Upper lobe of right lung (tissue), 1 donor: ENCODE data around the gene CCDC6. TPM values are rescaled to one million over a fixed set of nuclear protein-coding genes. Genes with fewer than 3 reads are reported as not detected.
"Not testable (repeated sequence)": the region's sequence is repeated elsewhere in the genome, so short reads cannot be mapped to it uniquely, and the experiment has no call there.

Experiments used
- ATAC-seq: fragments of 200-7000 bp; cut with Tn5 transposase; one replicate; pipeline ENCODE4 v1.9.1; 2020; ENCODE audit warnings: mild to moderate bottlenecking, moderate library complexity
- DNase-seq: peaks from one replicate; pipeline ENCODE4 v3.0.0-alpha.2; 2020
- H3K27ac ChIP-seq: fragments of 200-600 bp; one replicate; pipeline ENCODE4 v1.8.0; 2022
- H3K27me3 ChIP-seq: fragments of 200-600 bp; one replicate; pipeline ENCODE4 v1.8.0; 2022; ENCODE audit warnings: mild to moderate bottlenecking
- H3K36me3 ChIP-seq: fragments of 200-600 bp; one replicate; pipeline ENCODE4 v1.8.0; 2022
- H3K4me1 ChIP-seq: fragments of 200-600 bp; one replicate; pipeline ENCODE4 v1.8.0; 2022
- H3K4me3 ChIP-seq: fragments of 200-600 bp; one replicate; pipeline ENCODE4 v1.8.0; 2022; ENCODE audit warnings: mild to moderate bottlenecking
- H3K9me3 ChIP-seq: fragments of 200-600 bp; one replicate; pipeline ENCODE4 v1.8.0; 2022
- CTCF ChIP-seq: fragments of 200-600 bp; IDR thresholded peaks from one replicate; pipeline ENCODE4 v1.8.0; 2022; ENCODE audit warnings: antibody characterized with exemption
- intact Hi-C: fragments of 100-400 bp; cut with DNase I; formaldehyde crosslinking; loops from one replicate; pipeline ENCODE4 v1.11.0; 2022
- total RNA-seq: library from RNA; stranded (reverse); fragmentation: NEBNext Ultra II Directional; extraction: Animal tissue kit (Norgen Biotek cat#: 25700); gene quantifications from one replicate; pipeline ENCODE4 v1.2.1, GENCODE V29; 2021
- donor health status: DM: no; HTN: yes; CAD: no; lungs with severe emphysema.

CCDC6 gene
- total RNA-seq, 1 donor from 2014 or later: 55.7 TPM

GRCh38 chr10:59792812-59793211 lies 113.5 kb downstream of the CCDC6 start:
- DNase-seq: no peak
- intact Hi-C loops: no loop called here
- no peaks in the 10 kb centered on the region for H3K9me3 ChIP-seq
- H3K27me3 ChIP-seq: no peaks in the 10 kb centered on the region
- H3K36me3 ChIP-seq: peaks cover 49% of the 10 kb centered on the region
- peak; percentile 13 for ATAC-seq
- no peaks in the 10 kb centered on the region for H3K4me1 ChIP-seq
- H3K4me3 ChIP-seq: no peak overlapping the region
- H3K27ac ChIP-seq: no peak overlapping the region
- TF ChIP-seq CTCF: no peak

DNA sequence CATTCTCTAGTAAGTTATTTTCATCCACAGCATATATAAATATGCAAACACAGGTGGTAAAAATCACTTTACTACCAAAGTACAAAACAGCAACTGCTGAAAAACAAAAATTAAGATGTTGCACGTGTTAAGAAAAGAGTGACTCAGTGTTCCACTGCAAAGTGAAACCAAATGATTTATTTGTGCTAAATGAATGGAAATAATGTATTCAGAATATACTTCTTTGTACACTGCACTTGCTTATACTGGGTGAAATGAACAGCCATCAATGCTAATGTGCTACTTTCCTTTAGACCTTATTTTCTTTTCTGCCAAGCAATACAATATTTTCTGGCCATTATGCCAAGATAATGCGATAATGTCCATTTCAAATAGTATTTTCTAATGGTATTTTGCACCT lies 114.8 kb downstream of the CCDC6 start:
- TF ChIP-seq CTCF: no peak
- H3K36me3 ChIP-seq: peaks cover 46% of the 10 kb centered on the region
- H3K4me3 ChIP-seq: no peak overlapping the region
- intact Hi-C loops: no loop called here
- H3K27ac ChIP-seq: no peak overlapping the region
- no peaks in the 10 kb centered on the region for H3K4me1 ChIP-seq
- no peaks in the 10 kb centered on the region for H3K27me3 ChIP-seq
- ATAC-seq: no peak
- no peak for DNase-seq
- H3K9me3 ChIP-seq: no peaks in the 10 kb centered on the region

GRCh38 chr10:59790080-59790479 lies 116.3 kb downstream of the CCDC6 start:
- H3K27ac ChIP-seq, ATAC-seq, H3K4me3 ChIP-seq, H3K27me3 ChIP-seq, H3K4me1 ChIP-seq, intact Hi-C loops, DNase-seq, H3K9me3 ChIP-seq: not testable (repeated sequence)
- peaks cover 45% of the 10 kb centered on the region for H3K36me3 ChIP-seq

- H3K27ac ChIP-seq, intact Hi-C loops, DNase-seq, H3K4me3 ChIP-seq, H3K9me3 ChIP-seq, H3K27me3 ChIP-seq, H3K4me1 ChIP-seq: not testable (repeated sequence)
- ATAC-seq: peak; percentile 48
- peaks cover 33% of the 10 kb centered on the region for H3K36me3 ChIP-seq
Measured at GRCh38 chr10:59788914-59789313, 117.4 kb downstream of the CCDC6 start.

DNA sequence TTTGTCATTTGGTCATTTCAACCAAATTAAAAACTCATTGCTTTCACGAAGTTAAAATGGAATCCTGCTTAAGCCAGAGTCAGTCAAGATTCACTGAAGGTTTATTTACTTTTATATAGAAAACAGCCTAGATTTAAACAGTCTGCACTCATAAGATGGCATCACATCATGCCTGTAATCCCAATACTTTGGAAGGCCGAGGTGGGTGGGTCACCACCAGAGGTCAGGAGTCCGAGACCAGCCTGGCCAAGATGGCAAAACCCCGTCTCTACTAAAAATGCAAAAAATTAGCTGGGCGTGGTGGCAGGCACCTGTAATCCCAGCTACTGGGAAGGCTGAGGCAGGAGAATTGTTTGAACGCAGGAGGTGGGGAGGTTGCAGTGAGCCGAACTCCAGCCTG lies 119.3 kb downstream of the CCDC6 start:
- H3K27ac ChIP-seq, ATAC-seq, DNase-seq, H3K27me3 ChIP-seq, H3K4me1 ChIP-seq, intact Hi-C loops, H3K9me3 ChIP-seq, H3K4me3 ChIP-seq: not testable (repeated sequence)
- peaks cover 14% of the 10 kb centered on the region for H3K36me3 ChIP-seq

DNA sequence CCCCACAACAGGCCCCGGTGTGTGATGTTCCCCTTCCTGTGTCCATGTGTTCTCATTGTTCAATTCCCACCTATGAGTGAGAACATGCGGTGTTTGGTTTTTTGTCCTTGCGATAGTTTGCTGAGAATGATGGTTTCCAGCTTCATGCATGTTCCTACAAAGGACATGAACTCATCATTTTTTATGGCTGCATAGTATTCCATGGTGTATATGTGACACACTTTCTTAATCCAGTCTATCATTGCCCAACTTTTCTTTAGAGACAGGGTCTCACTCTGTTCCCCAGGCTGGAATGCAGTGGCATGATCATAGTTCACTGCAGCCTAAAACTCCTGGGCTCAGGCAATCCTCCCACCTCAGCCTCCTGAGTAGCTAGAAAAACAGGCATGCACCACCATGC lies 120.9 kb downstream of the CCDC6 start:
- H3K9me3 ChIP-seq, DNase-seq, H3K27ac ChIP-seq, H3K4me3 ChIP-seq, H3K27me3 ChIP-seq, ATAC-seq, H3K36me3 ChIP-seq, H3K4me1 ChIP-seq, intact Hi-C loops: not testable (repeated sequence)

GRCh38 chr10:59781511-59781910 lies 124.8 kb downstream of the CCDC6 start:
- H3K36me3 ChIP-seq: no peaks in the 10 kb centered on the region
- no peaks in the 10 kb centered on the region for H3K9me3 ChIP-seq
- DNase-seq (no peak), ATAC-seq (no peak)
- H3K4me3 ChIP-seq: no peak overlapping the region
- no peak overlapping the region for H3K27ac ChIP-seq
- intact Hi-C loops: no loop called here
- no peaks in the 10 kb centered on the region for H3K27me3 ChIP-seq
- TF ChIP-seq CTCF: no peak
- no peaks in the 10 kb centered on the region for H3K4me1 ChIP-seq

- DNase-seq (no peak), ATAC-seq (no peak)
- H3K9me3 ChIP-seq: no peaks in the 10 kb centered on the region
- no peak overlapping the region for H3K4me3 ChIP-seq
- intact Hi-C loops: no loop called here
- no peak overlapping the region for H3K27ac ChIP-seq
- H3K4me1 ChIP-seq: no peaks in the 10 kb centered on the region
- H3K27me3 ChIP-seq: no peaks in the 10 kb centered on the region
- H3K36me3 ChIP-seq: no peaks in the 10 kb centered on the region
- no peak for TF ChIP-seq CTCF
Measured at GRCh38 chr10:59779756-59780533, 126.4 kb downstream of the CCDC6 start.
